ENCODE data around the gene QARS1.

GRCh38 chr3:49131040-49131439, 26.5 kb upstream of the QARS1 start:
- TF ChIP-seq FOSL1 (IDR thresholded peaks at IDR 0.05; ENCODE audit: low read depth) (no peak), JUND (IDR thresholded peaks at IDR 0.05) (no peak), CTCF (IDR thresholded peaks at IDR 0.05 in 2 of 3, conservative IDR thresholded peaks at IDR 0.05 in 1 of 3; ENCODE audit: borderline replicate concordance in 1 of 3, insufficient read depth in 1 of 3, low read depth in 2 of 3, low read length in 2 of 3) (no peak), EZH2 (IDR thresholded peaks at IDR 0.05) (no peak), MAX (IDR thresholded peaks at IDR 0.05) (no peak), POLR2A (IDR thresholded peaks at IDR 0.05; ENCODE audit: borderline replicate concordance, extremely low read depth, insufficient read depth, insufficient read length) (no peak), POLR2AphosphoS5 (IDR thresholded peaks at IDR 0.05; ENCODE audit: low read depth, low read length) (no peak)

Measured in HCT116 (cell line).